B cell (primary cell): ENCODE measurements around the gene VKORC1. TPM values are rescaled to one million over a fixed set of nuclear protein-coding genes. Genes with fewer than 3 reads are reported as not detected.

Experiments
- ATAC-seq: fragments of 200-7000 bp; cut with Tn5 transposase; one replicate; pipeline ENCODE4 v1.10.0; 2021; ENCODE audit warnings: low read depth, mild to moderate bottlenecking, moderate number of reproducible peaks, moderate library complexity
- CTCF ChIA-PET: fragments of 350-600 bp; sonication (Branson Sonifier 250); formaldehyde crosslinking; loops from one replicate; lab custom pipeline; 2021; ENCODE audit warnings: antibody characterized with exemption, inconsistent platforms; lab: Charles Lee
- POLR2A ChIA-PET: fragments of 350-600 bp; sonication (Branson Sonifier 250); formaldehyde crosslinking; loops from one replicate; lab custom pipeline; 2021; ENCODE audit warnings: antibody characterized with exemption; lab: Charles Lee
- DNase-seq: peaks from one replicate; pipeline ENCODE4 v3.0.0; 2013
- H2AFZ ChIP-seq: 2 replicates; pipeline ENCODE4 v1.6.1; 2012; ENCODE audit warnings: mild to moderate bottlenecking, low read depth, low read length; ENCODE audit not compliant: insufficient read depth, poor library complexity, severe bottlenecking
- H3K27ac ChIP-seq, 2 donors: 1 replicate in 1 of 2; 2 replicates in 1 of 2; pipeline ENCODE4 v1.5.1; 2012 to 2013; ENCODE audit warnings: low read length in 2 of 2, mild to moderate bottlenecking in 2 of 2, moderate library complexity in 1 of 2
- H3K27me3 ChIP-seq, 4 experiments: fragments of 200-600 bp in 1 of 4; sonication (generic) in 1 of 4; replicated peaks in 1 of 4; 1 replicate in 2 of 4; 2 replicates in 2 of 4; pipeline versions ENCODE4 v1.6.1 to v1.7.0; 2013 to 2016; ENCODE audit warnings: low read length in 3 of 4, mild to moderate bottlenecking in 2 of 4, mixed read lengths in 1 of 4, moderate library complexity in 1 of 4; ENCODE audit not compliant: insufficient read depth in 4 of 4, control insufficient read depth in 3 of 4; ENCODE audit errors: control extremely low read depth in 1 of 4
- H3K36me3 ChIP-seq, 2 experiments: replicated peaks in 1 of 2; 1 replicate in 1 of 2; 2 replicates in 1 of 2; pipeline versions ENCODE4 v1.6.1 to v1.7.1; 2013; ENCODE audit warnings: low read length in 1 of 2; ENCODE audit not compliant: insufficient read depth in 2 of 2, control insufficient read depth in 1 of 2; ENCODE audit errors: control extremely low read depth in 1 of 2, extremely low read depth in 1 of 2
- H3K4me1 ChIP-seq, 2 donors: fragments of 200-600 bp in 1 of 2; sonication (generic) in 1 of 2; 1 replicate in 1 of 2; 2 replicates in 1 of 2; pipeline versions ENCODE4 v1.5.1 to v1.6.1; 2013 to 2017; ENCODE audit warnings: low read length in 2 of 2; ENCODE audit not compliant: control insufficient read depth in 2 of 2, insufficient read depth in 2 of 2
- H3K4me2 ChIP-seq: replicated peaks from 2 replicates; pipeline ENCODE3; 2012; ENCODE audit warnings: mild to moderate bottlenecking, low read depth, low read length; ENCODE audit not compliant: poor library complexity, severe bottlenecking
- H3K4me3 ChIP-seq, 5 experiments: fragments of 200-600 bp in 1 of 5; sonication (generic) in 1 of 5; 1 replicate in 3 of 5; 2 replicates in 2 of 5; pipeline versions ENCODE4 v1.5.1 to v1.7.0; 2011 to 2016; ENCODE audit warnings: low read length in 4 of 5, mild to moderate bottlenecking in 4 of 5, low read depth in 2 of 5, control low read depth in 1 of 5, moderate library complexity in 1 of 5; ENCODE audit not compliant: insufficient read depth in 1 of 5; ENCODE audit errors: control extremely low read depth in 1 of 5, extremely low read depth in 1 of 5
- H3K79me2 ChIP-seq: fragments of 200-600 bp; sonication (generic); one replicate; pipeline ENCODE4 v1.6.0; 2016; ENCODE audit warnings: low read length; ENCODE audit not compliant: control insufficient read depth, insufficient read depth
- H3K9ac ChIP-seq: fragments of 200-600 bp; sonication (generic); 2 replicates; pipeline ENCODE4 v1.6.1; 2017; ENCODE audit warnings: mild to moderate bottlenecking, low read length, moderate library complexity
- H3K9me3 ChIP-seq, 3 donors: one replicate each; pipeline versions ENCODE4 v1.6.1 to v1.7.1; 2013; ENCODE audit warnings: low read length in 2 of 3; ENCODE audit not compliant: control insufficient read depth in 2 of 3, insufficient read depth in 1 of 3; ENCODE audit errors: control extremely low read depth in 1 of 3
- H4K20me1 ChIP-seq: 2 replicates; pipeline ENCODE4 v1.6.0; 2012; ENCODE audit warnings: mild to moderate bottlenecking, low read length; ENCODE audit not compliant: insufficient read depth, control insufficient read depth, poor library complexity, severe bottlenecking
- H3K27ac Mint-ChIP-seq: one replicate; pipeline ENCODE4 v1.8.0; 2021; ENCODE audit warnings: mixed read lengths
- H3K27me3 Mint-ChIP-seq: one replicate; pipeline ENCODE4 v1.8.0; 2021; ENCODE audit warnings: mixed read lengths
- H3K4me1 Mint-ChIP-seq: one replicate; pipeline ENCODE4 v1.8.0; 2021; ENCODE audit warnings: mixed read lengths
- H3K4me3 Mint-ChIP-seq: one replicate; pipeline ENCODE4 v1.8.0; 2021; ENCODE audit warnings: mixed read lengths
- H3K9me3 Mint-ChIP-seq: one replicate; pipeline ENCODE4 v1.8.0; 2022; ENCODE audit warnings: mixed read lengths; ENCODE audit not compliant: insufficient read depth
- EZH2 ChIP-seq: IDR thresholded peaks from 2 replicates; pipeline ENCODE4 v1.6.1; 2012; ENCODE audit warnings: borderline replicate concordance, low read depth, mild to moderate bottlenecking, moderate library complexity, low read length; ENCODE audit not compliant: insufficient read depth, poor library complexity, severe bottlenecking
- WGBS: methylation state at CpG from one replicate; pipeline ENCODE4 v1.1.5; 2013; ENCODE audit warnings: missing lambda C conversion rate; ENCODE audit not compliant: insufficient coverage; 5-methylcytosine and 5-hydroxymethylcytosine counted together
- intact Hi-C: fragments of 100-400 bp; cut with micrococcal nuclease; formaldehyde crosslinking; loops from one replicate; pipeline ENCODE4 v1.10.0; 2022
- polyA plus RNA-seq: library from polyadenylated mRNA; depleted of rRNA; stranded (reverse); fragments of >200 nt; gene quantifications from 2 replicates; pipeline ENCODE4 v1.2.3, GENCODE V29; 2012
- total RNA-seq, 2 donors: library from RNA; stranded (reverse); fragments of 120-200 nt in 1 of 2; gene quantifications; 1 replicate in 1 of 2; 2 replicates in 1 of 2; pipeline versions ENCODE4 v1.2.3 to v1.2.4, GENCODE V29; 2013 to 2022
- TF ChIP-seq, protein P1 (sequence below): fragments of 200-600 bp; IDR thresholded peaks from one replicate; pipeline ENCODE4 v1.8.0; 2022; ENCODE audit warnings: antibody characterized with exemption, mild to moderate bottlenecking

Gene VKORC1
- total and polyA plus RNA-seq, 2 donors (not counting 1 experiment from before 2014, with no cell fraction given) = 31.8 to 45.7 TPM

DNA sequence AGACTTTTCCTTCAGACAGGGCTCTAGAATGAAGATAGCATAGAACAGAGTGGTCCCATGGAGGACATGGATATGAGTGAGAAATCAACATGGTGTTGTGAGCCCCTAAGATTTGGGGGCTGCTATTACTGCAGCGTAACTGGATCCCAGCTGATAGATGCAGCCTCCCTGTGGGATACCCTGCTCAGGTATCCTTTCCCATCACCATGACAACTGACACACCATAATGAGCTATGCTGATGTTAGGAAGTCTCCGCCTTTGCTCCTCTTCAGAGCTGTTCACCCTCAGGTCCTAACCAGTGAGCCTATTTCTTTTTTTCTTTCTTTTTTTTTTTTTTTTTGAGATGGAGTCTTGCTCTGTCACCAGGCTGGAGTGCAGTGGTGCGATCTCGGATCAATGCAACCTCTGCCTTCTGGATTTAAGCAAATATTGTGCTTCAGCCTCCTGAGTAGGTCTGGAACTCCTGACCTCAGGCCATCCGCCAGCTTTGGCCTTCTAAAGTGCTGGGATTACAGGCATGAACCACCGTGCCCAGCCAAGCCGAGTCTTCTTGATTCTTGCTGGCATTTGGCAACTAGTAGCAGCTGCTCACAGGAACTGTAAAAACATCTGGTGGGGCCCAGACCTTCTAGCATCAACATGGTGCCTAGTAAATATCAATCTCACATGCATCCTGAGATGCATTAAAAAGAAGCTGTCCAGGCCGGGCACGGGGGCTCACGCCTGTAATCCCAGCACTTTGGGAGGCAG, 44.1 kb downstream of the VKORC1 start:
- Histone ChIP-seq H3K4me2 (no peak overlapping the region), H3K27me3 (no peaks in the 10 kb centered on the region), H3K27ac (no peak overlapping the region), H3K4me1 (peaks cover 0 to 5% of the 10 kb centered on the region in 2 donors), H3K9ac (no peak overlapping the region), H4K20me1 (no peaks in the 10 kb centered on the region), H3K9me3 (no peaks in the 10 kb centered on the region), H2AFZ (no peak overlapping the region), H3K36me3 (no peaks in the 10 kb centered on the region), H3K79me2 (no peaks in the 10 kb centered on the region), H3K4me3 (no peak overlapping the region)
- ChIA-PET CTCF (no interaction called here), POLR2A (no interaction called here)
- Mint-ChIP-seq H3K27ac (no peak overlapping the region), H3K9me3 (no peaks in the 10 kb centered on the region), H3K4me3 (no peak overlapping the region), H3K27me3 (no peaks in the 10 kb centered on the region), H3K4me1 (peaks cover 2% of the 10 kb centered on the region)
- no peak for ATAC-seq
- intact Hi-C loops = no loop called here
- DNase-seq = no peak
- no peak for TF ChIP-seq EZH2
- TF ChIP-seq, protein P1, sequence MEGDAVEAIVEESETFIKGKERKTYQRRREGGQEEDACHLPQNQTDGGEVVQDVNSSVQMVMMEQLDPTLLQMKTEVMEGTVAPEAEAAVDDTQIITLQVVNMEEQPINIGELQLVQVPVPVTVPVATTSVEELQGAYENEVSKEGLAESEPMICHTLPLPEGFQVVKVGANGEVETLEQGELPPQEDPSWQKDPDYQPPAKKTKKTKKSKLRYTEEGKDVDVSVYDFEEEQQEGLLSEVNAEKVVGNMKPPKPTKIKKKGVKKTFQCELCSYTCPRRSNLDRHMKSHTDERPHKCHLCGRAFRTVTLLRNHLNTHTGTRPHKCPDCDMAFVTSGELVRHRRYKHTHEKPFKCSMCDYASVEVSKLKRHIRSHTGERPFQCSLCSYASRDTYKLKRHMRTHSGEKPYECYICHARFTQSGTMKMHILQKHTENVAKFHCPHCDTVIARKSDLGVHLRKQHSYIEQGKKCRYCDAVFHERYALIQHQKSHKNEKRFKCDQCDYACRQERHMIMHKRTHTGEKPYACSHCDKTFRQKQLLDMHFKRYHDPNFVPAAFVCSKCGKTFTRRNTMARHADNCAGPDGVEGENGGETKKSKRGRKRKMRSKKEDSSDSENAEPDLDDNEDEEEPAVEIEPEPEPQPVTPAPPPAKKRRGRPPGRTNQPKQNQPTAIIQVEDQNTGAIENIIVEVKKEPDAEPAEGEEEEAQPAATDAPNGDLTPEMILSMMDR = no peak
- 95% methylated on average over 8 of the region's 10 CpGs for WGBS

DNA sequence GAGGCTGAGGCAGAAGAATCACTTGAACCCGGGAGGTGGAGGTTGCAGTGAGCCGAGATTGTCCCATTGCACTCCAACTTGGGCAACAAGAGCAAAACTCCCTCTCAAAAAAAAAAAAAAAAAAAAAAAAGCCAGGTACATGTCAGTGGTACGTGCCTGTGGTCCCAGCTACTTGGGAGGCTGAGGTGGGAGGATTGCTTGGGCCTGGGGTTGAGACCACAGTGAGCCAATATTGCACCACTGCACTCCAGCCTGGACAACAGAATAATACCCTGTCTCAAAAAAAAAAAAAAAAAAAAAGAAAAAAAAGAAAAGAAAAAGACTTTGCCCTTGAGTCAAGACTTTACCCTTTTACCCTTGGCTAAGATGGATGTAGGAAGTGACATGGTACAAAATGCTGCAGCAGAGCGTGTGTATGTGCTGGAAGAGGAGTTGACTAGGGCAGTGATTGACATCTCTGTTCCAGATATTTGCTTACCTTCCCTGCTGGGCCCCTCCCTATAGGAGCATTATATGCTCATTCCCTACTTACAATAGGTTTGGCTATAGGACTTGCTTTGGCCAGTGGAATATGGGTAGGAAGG, 50.6 kb downstream of the VKORC1 start:
- no peaks in the 10 kb centered on the region for H3K9me3 ChIP-seq
- no peak for TF ChIP-seq EZH2
- TF ChIP-seq, protein P1 = no peak
- no peak overlapping the region for H3K4me3 Mint-ChIP-seq
- no peak for ATAC-seq
- intact Hi-C loops = no loop called here
- H3K4me1 ChIP-seq = peaks cover 0 to 5% of the 10 kb centered on the region in 2 donors
- no peaks in the 10 kb centered on the region for H3K27me3 Mint-ChIP-seq
- H3K79me2 ChIP-seq = no peaks in the 10 kb centered on the region
- no peak overlapping the region for H3K4me2 ChIP-seq
- peaks cover 0 to 23% of the 10 kb centered on the region in 2 experiments for H3K36me3 ChIP-seq
- POLR2A ChIA-PET = no interaction called here
- peaks cover 2% of the 10 kb centered on the region for H3K4me1 Mint-ChIP-seq
- H3K27ac ChIP-seq = no peak overlapping the region
- no peaks in the 10 kb centered on the region for H3K9me3 Mint-ChIP-seq
- no peak for DNase-seq
- WGBS = no CpG with 5 or more reads among the region's 4 CpGs
- H4K20me1 ChIP-seq = no peaks in the 10 kb centered on the region
- CTCF ChIA-PET = no interaction called here
- H3K27ac Mint-ChIP-seq = no peak overlapping the region
- no peak overlapping the region for H2AFZ ChIP-seq
- H3K4me3 ChIP-seq = no peak overlapping the region
- no peaks in the 10 kb centered on the region for H3K27me3 ChIP-seq
- H3K9ac ChIP-seq = no peak overlapping the region
